Measurements from ENCODE around the gene PTPRM.

GRCh38 chr18:7586379-7586778, 19.3 kb downstream of the PTPRM start:
- no peak for TF ChIP-seq POLR2A (IDR thresholded peaks at IDR 0.05; ENCODE audit: low read depth, low read length)
- TF ChIP-seq CTCF (conservative IDR thresholded peaks at IDR 0.05; ENCODE audit: low read depth, low read length): no peak
- TF ChIP-seq RAD21 (IDR thresholded peaks at IDR 0.05; ENCODE audit: low read length): no peak
- TF ChIP-seq SMC3 (IDR thresholded peaks at IDR 0.05; ENCODE audit: low read depth, low read length): no peak
- TF ChIP-seq BHLHE40 (IDR thresholded peaks at IDR 0.05; ENCODE audit: low read depth, low read length): no peak
